ENCODE results near the gene FADS1.

FADS1 gene

DNA sequence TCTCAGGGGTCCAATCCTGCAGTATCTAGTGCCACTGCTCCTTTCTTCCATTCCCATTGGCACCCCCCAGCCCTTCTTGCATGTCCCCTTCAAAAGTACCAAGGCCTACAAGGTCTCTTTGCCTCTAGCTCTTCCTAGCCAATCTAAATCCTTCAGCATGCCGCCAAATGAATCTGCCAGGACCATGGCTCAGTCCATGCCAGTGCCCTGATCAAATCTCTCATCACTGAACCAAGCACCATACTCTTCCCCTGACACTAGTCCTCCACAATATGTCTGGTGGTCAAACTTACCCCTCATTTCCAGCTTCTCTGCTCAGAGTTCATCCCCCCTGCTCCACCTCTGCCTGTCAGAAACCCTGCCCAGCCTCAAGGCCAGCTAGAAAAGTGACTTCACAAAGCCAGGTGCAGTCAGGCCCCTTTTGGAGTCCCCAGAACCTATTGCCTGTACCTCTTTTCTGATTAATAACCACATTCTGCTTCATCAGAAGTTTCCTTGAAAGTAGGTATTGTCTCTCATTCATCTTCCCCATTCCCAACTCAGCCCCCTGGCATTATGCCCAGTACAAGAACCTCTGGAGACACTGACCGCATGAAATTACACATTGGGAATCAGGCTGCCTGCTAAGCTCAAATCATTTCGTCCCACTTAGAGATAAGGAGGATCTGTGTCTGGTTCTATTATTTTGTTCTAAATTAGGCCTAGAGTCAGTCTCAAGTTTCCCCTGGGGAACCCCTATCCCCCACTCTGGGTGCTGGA, 12.7 kb downstream of the FADS1 start:
- intact Hi-C loops (cut with DNase I) = loop anchor here (5.0 kb wide), 1 partner anchor 88 kb away; the partner anchor contains the start of gene FADS3
- no peak for DNase-seq

DNA sequence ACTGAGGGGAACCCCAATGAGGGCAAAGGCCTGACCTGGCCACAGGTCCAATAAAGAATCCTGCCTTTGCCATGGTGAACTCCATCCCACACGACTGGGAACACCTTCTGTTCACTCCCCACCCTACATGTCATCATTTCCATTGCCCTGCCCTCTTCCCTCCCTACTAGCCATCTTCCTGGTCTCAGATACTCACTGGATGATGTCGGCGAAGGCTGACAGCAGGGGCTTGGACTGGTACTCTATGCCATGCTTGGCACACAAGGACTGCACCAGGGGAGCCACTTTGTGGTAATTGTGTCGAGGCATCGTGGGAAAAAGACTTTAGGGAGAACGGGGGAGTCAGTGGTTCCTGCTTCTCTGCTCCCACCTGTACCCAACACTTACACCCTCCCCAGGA, 14.2 kb downstream of the FADS1 start:
- DNase-seq = no peak
- intact Hi-C loops (cut with DNase I) = loop anchor here (5.0 kb wide), 1 partner anchor 90 kb away; the partner anchor contains the start of gene FADS3

DNA sequence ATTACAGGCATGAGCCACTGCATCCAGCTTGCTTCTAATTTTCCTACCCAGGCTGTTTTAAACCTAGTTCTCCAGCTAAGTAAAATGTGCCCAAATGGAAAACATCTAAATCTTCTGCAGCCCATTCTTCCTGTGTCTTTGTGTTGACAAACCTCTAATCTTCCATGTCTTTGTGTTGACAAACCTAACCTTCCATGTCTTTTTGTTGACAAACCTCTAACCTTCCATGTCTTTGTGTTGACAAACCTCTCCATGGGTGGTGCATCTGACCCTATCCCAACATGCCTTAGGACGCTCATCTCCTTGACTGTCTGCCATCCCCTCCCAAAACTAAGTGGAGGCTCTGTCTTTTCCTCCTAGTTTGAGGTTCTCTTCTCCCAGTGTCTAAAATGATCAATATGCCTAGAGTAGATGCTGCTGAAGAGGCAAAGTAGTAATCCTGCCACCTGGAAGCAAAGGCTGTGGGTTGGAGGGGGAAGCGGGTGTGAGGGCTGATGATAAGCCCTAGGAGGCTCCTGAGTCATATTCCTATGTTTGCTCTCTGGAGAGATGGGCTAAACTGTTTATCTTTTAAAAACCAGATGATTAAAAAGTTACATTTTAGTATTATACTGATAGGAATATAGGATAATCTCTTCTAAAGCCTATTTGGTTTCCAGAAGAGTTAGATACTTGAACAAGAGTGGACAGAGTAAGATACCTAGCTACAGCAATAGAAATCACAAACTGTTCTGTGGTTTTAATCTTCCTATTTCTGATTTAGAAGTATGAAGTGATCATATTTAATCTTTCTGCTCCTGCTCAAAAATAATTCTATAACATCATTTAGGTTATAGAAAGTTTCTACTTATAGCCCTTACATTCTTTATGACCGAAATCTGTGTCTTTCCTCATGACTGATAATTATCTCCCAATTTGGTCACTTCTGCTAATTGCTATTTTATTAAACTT, 16.2 kb downstream of the FADS1 start:
- intact Hi-C loops (cut with DNase I) = loop anchor here (5.0 kb wide), 1 partner anchor 92 kb away; the partner anchor contains the start of gene FADS3

DNA sequence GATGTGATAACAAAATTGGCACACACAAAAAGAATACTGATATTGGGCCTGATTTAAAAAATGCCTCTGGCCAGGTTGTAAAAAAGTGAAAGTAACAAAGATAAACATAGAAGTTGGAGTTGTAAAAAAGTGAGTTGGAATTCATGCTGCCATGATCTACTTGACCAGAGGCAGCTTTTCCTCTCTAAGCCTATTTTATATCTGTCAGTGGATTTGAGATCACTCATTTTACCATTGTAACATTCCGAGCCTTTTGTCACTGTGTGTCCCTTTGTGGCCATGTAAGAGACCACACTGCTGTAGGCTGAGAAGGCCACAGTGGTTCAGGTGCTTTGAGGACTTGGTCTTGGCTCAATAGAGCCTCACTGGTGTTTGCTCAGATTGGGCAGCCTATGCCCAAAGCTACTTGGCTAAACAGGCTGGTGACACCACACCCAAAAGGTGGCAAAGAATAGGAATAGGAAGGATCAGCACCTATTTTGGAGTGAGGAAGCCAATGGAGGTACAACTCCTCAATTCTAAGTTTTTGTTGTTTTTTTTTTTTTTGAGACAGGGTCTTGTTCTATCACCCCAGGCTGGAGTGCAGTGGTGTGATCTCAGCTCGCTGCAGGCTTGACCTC, 17.0 kb downstream of the FADS1 start:
- intact Hi-C loops (cut with DNase I) = loop anchor here (5.0 to 10.0 kb wide), 3 partner anchors 93 to 308 kb away; partner anchors contain the start of gene FADS3
- no peak for DNase-seq

More for the DNA sequence above, 16.2 kb downstream of the FADS1 start:
- no peak for DNase-seq

DNA sequence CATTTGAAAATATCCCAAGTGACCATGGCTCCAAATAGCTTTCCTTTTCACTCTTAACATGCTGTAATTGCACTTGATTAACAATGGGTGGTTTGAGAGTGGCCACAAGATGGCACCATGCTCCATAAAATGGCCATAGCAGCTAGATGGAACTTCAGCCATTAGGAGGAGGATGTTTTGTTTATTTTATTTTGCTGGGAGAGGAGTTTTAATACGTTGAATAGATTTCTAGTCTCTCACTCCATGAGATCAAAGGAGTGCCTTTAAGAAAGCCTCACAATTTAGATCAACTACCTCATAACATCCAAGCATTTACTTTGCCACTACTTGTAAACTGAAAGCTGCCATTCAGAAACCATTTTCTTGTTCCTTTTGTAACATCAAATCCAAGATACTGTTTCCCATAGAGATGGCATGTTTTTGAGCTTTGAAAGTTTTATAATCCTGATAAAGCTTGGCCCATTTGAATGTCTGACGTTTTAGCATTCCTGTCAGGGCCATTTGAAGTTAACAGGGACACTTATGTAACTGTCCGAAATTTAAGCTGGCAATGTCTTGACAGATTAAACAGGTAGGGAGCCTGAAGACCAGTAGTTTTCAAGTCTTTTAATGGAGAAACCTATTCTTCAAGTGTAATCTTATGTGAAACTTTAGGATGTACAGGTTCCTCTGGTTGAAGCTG, 19.4 kb downstream of the FADS1 start:
- peak in 41 of 42 donors; percentile 40 to 94 (median 85) for DNase-seq
- intact Hi-C loops (cut with DNase I) = loop anchor here (5.0 to 10.0 kb wide), 2 partner anchors 147 to 310 kb away; no protein-coding TSS in a partner anchor

DNA sequence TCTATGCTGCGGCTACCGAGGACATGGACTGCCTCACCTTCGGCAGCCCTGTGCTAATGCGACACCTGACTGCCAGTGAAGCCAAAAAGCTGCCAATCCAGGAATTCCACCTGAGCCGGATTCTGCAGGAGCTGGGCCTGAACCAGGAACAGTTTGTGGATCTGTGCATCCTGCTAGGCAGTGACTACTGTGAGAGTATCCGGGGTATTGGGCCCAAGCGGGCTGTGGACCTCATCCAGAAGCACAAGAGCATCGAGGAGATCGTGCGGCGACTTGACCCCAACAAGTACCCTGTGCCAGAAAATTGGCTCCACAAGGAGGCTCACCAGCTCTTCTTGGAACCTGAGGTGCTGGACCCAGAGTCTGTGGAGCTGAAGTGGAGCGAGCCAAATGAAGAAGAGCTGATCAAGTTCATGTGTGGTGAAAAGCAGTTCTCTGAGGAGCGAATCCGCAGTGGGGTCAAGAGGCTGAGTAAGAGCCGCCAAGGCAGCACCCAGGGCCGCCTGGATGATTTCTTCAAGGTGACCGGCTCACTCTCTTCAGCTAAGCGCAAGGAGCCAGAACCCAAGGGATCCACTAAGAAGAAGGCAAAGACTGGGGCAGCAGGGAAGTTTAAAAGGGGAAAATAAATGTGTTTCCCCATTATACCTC, 20.8 kb downstream of the FADS1 start:
- DNase-seq = no peak
- intact Hi-C loops (cut with DNase I) = loop anchor here (5.0 to 10.0 kb wide), 2 partner anchors 149 to 311 kb away; no protein-coding TSS in a partner anchor

DNA sequence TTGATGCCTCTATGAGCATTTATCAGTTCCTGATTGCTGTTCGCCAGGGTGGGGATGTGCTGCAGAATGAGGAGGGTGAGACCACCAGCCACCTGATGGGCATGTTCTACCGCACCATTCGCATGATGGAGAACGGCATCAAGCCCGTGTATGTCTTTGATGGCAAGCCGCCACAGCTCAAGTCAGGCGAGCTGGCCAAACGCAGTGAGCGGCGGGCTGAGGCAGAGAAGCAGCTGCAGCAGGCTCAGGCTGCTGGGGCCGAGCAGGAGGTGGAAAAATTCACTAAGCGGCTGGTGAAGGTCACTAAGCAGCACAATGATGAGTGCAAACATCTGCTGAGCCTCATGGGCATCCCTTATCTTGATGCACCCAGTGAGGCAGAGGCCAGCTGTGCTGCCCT, 21.3 kb downstream of the FADS1 start:
- intact Hi-C loops (cut with DNase I) = loop anchor here (5.0 to 10.0 kb wide), 2 partner anchors 149 to 312 kb away; no protein-coding TSS in a partner anchor
- no peak for DNase-seq

DNA sequence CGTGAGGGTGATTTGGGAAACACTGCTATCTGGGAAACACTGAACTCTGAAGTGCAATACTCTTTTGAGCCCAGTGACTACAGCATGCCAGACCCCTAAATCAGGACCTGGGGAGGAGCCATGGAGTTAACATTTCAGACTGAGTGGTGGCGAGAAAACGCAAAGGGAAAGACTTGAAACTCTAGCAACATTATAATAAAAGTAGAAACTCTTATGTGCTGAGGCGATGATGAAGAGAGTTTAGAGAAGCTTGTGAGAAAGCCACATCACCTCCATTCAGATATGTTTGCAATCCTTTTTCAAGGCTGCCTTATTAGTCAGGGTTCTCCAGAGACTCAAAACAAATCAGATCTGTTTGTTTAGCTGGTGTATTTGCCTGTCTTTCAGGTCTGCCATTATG, 22.2 kb downstream of the FADS1 start:
- intact Hi-C loops (cut with DNase I) = loop anchor here (10.0 kb wide), 1 partner anchor 150 kb away; no protein-coding TSS in a partner anchor
- no peak for DNase-seq

DNA sequence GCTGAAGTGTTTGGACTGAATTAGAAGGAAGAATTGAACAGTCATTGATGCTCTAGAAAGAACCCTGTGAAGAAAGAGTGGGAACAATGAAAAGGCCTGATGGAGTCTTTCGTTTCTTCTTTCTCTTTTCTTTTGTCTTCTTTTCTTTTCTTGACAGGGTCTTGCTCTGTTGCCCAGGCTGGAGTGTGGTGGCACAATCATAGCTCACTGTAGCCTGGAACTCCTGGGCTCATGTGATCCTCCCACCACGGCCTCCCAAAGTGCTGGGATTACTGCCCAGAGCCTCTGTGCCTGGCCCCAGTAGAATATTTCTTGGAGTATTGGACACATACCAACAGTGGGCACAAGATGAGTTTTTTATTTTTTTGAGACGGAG, 23.0 kb downstream of the FADS1 start:
- intact Hi-C loops (cut with DNase I) = loop anchor here (10.0 kb wide), 1 partner anchor 151 kb away; no protein-coding TSS in a partner anchor
- DNase-seq = no peak

DNA sequence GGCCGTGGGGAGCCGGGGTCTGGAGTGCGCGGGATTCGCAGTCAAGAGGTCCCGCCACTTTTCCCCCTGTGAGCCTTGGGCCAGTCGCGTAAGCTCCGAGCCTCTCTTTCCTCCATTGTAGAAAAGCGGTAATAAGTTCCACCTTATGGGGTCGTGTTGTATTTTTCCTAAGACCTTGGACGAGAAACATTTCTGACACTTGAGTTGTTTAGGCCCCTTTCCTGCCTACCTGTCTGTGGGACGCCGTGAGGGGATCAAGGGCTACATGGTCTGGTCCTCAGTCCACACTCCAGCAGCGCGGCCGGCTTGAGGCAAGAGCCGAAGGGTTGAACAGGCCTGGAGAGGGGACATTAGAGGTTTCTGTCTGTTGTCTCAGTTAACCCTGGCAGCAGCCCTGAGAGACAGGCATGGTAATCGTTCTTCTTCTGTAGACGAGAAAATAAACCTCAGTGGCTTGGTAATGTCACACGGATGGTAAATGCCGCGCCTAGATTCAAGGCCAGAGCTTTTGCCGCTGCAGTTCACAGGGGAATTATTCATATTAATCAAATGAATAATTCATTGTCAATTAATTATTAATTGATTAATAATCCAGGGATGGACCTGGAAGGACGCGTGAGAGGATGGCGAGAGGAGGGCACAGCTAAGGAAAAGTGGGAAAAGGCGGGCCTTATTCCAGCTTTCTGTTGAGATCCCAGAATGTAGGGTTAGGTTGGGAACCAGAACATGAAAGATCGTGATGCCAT, 23.5 kb downstream of the FADS1 start:
- intact Hi-C loops (cut with DNase I) = loop anchor here (10.0 kb wide), 1 partner anchor 152 kb away; no protein-coding TSS in a partner anchor
- DNase-seq = no peak

DNA sequence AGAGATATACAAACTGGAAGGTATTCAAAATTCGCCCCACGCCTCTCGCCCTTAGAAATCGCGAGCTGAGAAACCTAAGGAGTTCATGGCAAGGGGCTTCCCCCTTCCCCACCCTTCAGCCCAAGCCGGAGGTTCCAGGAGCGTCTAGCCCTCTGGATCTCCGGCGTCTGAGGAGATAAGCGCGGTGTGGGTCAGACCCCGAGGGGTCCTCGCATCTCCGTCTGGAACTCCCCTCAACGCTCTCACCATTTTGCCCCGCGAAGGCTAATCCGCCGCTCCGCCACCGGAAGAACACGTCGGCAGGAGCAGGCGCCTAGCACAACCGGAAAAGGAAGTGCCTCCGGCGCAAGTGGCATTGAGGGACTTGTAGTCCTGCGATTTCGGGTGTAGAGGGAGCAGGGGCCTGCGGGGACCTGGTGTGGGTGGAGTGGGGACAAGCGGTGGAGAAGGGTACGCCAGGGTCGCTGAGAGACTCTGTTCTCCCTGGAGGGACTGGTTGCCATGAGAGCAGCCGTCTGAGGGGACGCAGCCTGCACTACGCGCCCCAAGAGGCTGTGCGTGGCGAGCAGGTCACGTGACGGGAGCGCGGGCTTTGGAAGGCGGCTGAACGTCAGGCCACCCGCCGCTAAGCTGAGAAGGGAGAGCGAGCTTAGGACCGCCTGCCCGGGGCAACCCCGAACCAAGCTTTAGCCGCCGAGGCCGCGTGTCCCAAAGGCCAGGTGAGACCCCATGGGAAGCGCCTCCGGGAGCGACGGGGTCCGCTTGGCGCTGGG, 24.3 kb downstream of the FADS1 start, which contains the start of the genes FEN1 and TMEM258:
TSS of gene FEN1 (plus strand) at position 602 of the 773 bp plus-strand sequence. CDS start 2,451 bp downstream, outside the sequence.
TSS of gene TMEM258 (minus strand) at position 290 of the 773 bp plus-strand sequence. CDS start at position 249, 41 bp downstream.
- intact Hi-C loops (cut with DNase I) = loop anchor here (1.0 to 10.0 kb wide), 2 partner anchors 43 to 152 kb away; no protein-coding TSS in a partner anchor
- peak; percentile 88 to 97 (median 94) for DNase-seq

DNA sequence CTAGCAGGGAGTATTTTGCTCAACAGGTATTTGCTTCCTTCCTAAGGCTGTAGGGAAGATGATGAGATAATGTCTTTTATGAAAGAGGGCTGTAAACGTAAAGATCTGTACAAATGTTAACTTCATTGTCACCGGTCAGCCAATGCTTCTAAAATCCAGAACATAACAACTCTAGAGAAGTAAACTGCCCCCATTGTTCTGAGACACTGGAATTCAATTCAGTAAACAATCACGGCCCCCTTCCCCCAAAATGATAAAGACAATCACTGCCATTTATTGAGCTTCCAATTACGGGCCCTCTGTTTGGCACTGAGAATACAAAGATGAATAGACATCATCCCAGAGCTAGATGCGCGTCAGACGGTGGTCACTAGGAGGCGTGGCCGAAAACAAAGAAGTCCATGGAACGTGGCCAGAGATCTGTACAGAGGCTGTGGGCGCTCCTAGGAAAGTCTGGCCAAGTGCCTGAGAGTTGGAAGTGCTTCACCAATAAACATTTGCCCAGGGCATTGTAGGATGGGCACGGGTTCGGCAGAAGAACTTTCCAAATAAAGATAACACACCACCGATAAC, 25.0 kb downstream of the FADS1 start:
- DNase-seq = peak; percentile 62 to 97 (median 89)
- intact Hi-C loops (cut with DNase I) = loop anchor here (1.0 to 10.0 kb wide), 2 partner anchors 43 to 153 kb away; no protein-coding TSS in a partner anchor

DNA sequence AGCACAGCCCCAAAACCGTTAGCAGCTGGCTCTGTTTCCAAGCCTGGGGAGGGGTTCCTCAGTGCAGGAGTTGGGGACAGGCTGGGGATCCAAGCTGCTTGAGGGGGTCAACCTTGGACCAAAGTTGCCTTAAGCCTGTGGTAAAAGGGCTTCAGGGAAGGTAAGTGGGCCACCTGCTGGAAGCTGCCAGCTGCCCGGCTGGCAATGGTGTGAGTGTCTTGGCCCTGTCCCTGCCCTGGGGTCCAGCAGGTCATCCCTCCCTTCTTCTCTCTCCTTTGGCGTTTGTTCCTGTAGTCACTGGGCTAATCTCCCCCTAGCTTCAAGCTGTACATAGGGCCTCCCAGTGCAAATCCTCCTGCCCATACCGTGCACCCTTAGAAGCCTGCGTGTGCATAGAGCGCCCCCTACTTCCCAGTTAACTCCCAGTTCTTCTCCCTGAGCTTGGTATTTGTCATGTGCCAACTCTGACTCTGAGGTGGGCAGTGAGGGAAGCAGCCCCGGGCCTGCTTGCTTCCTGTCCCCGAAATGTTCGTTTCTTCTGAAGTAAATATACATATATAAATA, 28.8 kb downstream of the FADS1 start:
- intact Hi-C loops (cut with DNase I) = no loop called here
- peak; percentile 40 to 90 (median 72) for DNase-seq

DNA sequence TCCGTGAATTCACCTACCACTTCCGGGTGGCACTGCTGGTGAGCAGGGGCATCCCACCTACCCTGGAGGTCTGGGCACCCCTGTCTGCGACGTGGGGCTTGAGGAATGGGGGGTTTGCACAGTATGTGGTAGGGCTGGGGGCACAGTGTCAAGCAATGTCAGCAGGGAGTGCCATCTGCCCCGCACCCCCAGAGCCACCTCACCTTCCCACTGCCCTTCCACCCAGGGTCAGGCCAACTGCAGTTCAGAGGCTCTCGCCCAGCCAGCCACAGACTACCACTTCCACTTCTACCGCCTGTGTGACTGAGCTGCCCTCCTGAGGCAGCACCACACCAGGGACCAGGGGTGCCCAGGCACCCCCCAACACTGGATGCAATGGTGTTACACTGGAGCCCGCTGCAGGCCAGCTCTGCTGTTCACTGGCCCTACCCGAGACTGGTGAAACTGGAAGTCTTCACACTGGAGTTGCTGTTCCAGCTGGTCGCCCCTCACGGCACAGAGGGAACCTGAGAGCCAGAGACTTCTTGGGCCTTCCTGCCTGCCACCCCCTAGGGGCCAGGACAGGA, 30.9 kb downstream of the FADS1 start:
- DNase-seq = peak in 4 of 42 donors; percentile 9 to 26 (median 17)
- intact Hi-C loops (cut with DNase I) = no loop called here

DNA sequence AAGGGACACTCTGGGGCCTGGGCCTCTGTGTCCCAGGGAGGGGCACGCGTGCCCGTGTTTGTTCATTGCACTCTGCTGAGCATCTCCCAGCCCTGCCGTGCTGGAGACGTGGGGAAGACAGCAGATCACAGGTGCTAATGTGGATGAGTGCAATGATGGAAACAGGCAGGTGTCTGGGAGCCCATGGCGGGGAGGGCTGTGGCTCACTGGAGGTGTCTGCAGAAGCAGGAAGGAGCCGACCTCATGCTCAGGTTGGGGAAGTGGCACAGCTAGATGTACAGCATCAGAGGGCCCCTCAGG, 32.3 kb downstream of the FADS1 start:
- intact Hi-C loops (cut with DNase I) = no loop called here
- peak in 2 of 42 donors; percentile 19 to 42 for DNase-seq
